ENCODE results near the gene EFHD2.
"Not testable (repeated sequence)": the region's sequence is repeated elsewhere in the genome, so short reads cannot be mapped to it uniquely, and the experiment has no call there.

The EFHD2 gene

GRCh38 chr1:15409388-15410222 lies at the start of gene EFHD2:
TSS of gene EFHD2 (plus strand) at chr1:15409888. CDS start at chr1:15409972, 84 bp downstream.
- peak; percentile 83 for DNase-seq

GRCh38 chr1:15360700-15361099 lies 49.0 kb upstream of the EFHD2 start:
- no peak for DNase-seq

GRCh38 chr1:15362096-15362736 lies 47.5 kb upstream of the EFHD2 start:
- DNase-seq, result no peak

GRCh38 chr1:15362737-15363128 lies 47.0 kb upstream of the EFHD2 start:
- no peak for DNase-seq

- DNase-seq, result no peak
These were observed 44.9 kb upstream of the EFHD2 start for GRCh38 chr1:15364740-15365139.

GRCh38 chr1:15368888-15369287 lies 40.8 kb upstream of the EFHD2 start:
- no peak for DNase-seq

- no peak for DNase-seq
These were observed 39.4 kb upstream of the EFHD2 start for GRCh38 chr1:15370268-15370667.

GRCh38 chr1:15370781-15371520 lies 38.7 kb upstream of the EFHD2 start:
- no peak for DNase-seq

GRCh38 chr1:15371610-15372545 lies 37.8 kb upstream of the EFHD2 start:
- DNase-seq, result no peak

GRCh38 chr1:15378729-15379128 lies 31.0 kb upstream of the EFHD2 start:
- no peak for DNase-seq

GRCh38 chr1:15379151-15379550 lies 30.5 kb upstream of the EFHD2 start:
- DNase-seq, result not testable (repeated sequence)

GRCh38 chr1:15380601-15381508 lies 28.8 kb upstream of the EFHD2 start:
- no peak for DNase-seq

- DNase-seq, result no peak
These were observed 27.9 kb upstream of the EFHD2 start for GRCh38 chr1:15381805-15382204.

GRCh38 chr1:15382601-15383518 lies 26.8 kb upstream of the EFHD2 start:
- no peak for DNase-seq

- no peak for DNase-seq
These were observed 25.9 kb upstream of the EFHD2 start for GRCh38 chr1:15383810-15384209.

- no peak for DNase-seq
These were observed 25.3 kb upstream of the EFHD2 start for GRCh38 chr1:15384301-15384901.

GRCh38 chr1:15385420-15385819 lies 24.3 kb upstream of the EFHD2 start:
- no peak for DNase-seq

GRCh38 chr1:15386164-15386749 lies 23.4 kb upstream of the EFHD2 start:
- DNase-seq, result no peak

- no peak for DNase-seq
These were observed 21.3 kb upstream of the EFHD2 start for GRCh38 chr1:15388201-15388880.

All from activated CD4-positive, CD25-positive, alpha-beta regulatory T cell treated with anti-CD3 and anti-CD28 coated beads, Interleukin-2, amount 50 U/mL, for 72 hours (primary cell).